CD4-positive, alpha-beta T cell treated with Interleukin-10 for 1 hour (primary cell): ENCODE measurements around the gene FOXC1.

Source experiments
- DNase-seq: peaks from one replicate; pipeline ENCODE4 v3.0.0-alpha.2; 2020

FOXC1 gene

DNA sequence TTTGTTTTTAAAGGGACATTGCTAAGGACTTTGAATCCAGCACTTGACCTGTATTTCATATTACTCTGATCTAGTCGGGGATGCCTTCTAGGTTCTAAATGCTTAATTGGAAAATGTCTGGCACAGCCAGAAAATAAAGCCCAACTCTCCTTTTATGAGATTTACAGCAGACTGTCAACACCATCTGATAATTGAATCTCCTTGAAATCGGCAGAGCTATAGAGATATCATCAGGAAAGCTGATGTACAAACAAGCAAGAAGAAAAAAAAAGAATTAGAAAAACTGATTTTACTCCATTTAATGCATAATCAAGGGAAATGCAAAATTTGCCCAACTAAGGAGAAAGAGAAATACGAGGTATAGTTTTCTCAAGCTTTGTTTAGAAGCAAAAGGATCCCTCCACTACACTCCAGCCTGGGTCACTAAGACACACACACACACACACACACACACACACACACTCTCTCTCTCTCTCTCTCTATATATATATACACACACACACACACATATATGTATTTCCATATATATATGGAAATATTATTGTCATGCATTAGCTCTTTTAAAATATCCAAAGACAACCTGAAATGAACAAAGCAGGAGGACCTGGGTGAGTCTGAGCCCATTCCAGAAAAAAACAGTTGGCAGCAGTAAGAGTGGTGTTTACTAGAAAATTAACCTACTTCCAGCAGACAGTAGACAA is 9.5 kb upstream of the FOXC1 start:
- DNase-seq, result no peak

DNA sequence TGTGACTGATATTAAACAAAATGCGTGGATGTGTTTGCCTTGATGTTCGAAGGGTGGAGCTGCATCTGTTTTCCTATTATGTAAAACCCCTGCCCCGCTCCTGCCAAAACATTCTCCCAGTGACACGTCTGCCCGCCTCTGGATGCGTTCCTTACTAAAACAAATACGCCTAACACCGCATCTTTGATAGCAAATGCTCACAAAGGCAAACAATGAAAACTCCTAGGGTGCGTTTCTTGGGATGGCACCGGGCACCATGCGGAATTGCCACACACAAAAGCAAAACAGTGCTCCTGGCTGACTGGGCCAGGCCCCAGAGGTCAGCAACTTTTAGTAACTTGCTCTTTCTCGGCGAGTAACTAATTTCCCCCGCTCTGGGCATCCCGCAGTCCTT is 9.0 kb upstream of the FOXC1 start:
- no peak for DNase-seq

- no peak for DNase-seq
Observed at GRCh38 chr6:1601158-1602048, 8.3 kb upstream of the FOXC1 start.

DNA sequence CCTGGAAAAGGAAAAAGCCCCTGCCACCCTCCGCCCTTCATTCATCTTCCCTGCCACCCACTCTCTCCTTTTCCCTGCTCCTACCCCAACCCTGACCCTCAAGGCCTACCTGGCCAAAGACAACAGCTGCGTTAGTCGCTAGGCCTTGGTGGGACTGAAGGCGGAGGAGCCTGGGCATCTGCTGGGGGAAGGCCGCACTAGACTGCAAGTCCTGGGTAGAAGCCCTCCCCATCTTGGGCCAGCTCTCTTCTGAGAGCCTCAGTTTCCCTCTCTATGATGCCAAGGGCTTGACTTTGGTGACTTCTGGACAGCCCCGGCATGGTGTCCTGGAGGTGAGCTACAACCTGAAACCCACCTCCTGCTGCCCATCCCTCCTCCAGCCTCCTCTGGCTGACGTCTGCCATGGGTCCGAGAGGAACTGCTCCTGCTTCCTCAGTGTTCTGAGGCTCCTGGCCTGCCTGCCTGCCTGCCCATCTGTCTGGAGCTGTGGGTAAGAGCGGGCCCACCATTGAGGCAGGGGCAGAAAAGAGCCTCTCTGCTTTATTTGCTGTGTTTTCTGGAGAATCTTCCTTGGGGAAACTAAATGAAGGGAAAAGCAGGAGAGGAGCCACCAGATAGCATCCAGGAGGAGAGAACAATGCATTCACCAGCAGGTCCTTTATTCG is 7.5 kb upstream of the FOXC1 start:
- no peak for DNase-seq

GRCh38 chr6:1603708-1604107 is 6.0 kb upstream of the FOXC1 start:
- no peak for DNase-seq

- DNase-seq, result peak; percentile 60
Observed at GRCh38 chr6:1604158-1605003, 5.3 kb upstream of the FOXC1 start.

- DNase-seq, result no peak
Observed at GRCh38 chr6:1605004-1605892, 4.5 kb upstream of the FOXC1 start.

GRCh38 chr6:1605893-1606779 is 3.6 kb upstream of the FOXC1 start:
- DNase-seq, result no peak

GRCh38 chr6:1606780-1607515 is 2.8 kb upstream of the FOXC1 start:
- no peak for DNase-seq

GRCh38 chr6:1607516-1608221 is 2.0 kb upstream of the FOXC1 start:
- no peak for DNase-seq

DNA sequence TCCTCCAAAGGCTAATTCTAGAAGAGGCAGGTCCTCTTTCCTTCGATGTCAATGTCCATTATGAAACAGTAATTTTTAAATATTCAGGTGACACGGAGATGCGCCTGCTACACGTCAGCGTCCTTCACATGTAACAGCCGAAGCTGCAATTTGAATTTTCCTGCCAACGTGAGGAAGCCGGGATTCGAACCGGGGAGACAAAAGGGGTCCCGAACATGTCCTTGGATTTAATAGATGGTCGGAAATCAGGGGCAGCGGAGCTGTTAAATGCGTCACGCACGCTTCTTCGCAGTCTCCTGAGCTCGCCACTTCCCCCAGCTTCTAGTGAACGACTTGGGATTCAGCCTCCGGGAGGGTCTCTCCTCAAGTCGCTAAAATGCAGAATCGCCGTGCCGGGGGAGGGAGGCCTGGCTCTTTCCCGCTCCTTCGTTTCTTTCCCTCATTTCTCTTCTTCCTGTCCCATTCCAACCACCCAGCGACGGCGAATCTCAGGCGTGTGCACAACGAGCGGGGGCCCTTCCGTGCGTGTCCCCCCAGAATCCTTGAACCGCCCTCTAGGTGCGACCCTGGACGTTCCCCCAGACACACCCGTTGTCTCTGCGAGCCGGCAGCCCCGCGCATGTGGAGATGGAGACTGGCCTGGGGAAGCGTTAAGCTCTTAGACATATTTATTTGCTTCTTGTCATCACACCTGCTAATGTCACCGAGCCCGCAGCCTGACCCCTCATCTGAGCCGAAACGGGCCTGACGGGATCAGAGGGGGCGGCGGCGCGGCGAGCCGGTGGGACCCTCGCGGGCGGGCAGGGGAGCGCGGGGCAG is 1.3 kb upstream of the FOXC1 start:
- DNase-seq, result no peak

DNA sequence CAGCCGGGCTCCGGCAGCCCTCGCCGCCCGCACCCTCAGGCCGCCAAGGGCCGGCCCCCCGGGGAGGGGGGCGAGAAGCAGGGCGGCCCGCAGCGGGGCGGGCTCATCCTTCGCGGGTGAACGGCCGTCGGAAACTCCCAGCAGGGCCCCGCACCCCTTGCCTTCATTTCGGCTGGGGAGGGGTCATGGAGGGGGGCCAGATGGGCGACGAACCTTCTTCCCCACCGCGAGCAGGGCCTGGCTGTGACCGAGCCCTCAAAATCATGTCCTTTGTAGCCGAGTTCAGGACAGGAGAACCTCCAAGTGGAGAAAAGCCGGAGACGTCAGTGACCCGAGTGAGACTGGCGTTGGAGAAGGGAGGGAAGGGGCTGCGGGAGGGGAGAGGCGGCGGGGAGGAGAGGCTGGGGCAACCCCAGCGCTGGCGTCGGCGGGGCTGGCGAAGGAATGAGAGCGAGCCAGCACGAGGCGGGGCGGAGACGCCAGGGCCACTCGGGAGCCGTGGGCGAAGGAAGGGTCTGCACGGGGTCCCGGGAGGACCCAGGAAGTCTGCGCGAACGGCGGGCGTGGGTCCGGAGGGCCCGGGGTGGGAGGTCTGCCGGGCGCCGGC is 571 bp upstream of the FOXC1 start:
- no peak for DNase-seq

GRCh38 chr6:1610497-1611321 is 994 bp downstream of the FOXC1 start:
- no peak for DNase-seq

DNA sequence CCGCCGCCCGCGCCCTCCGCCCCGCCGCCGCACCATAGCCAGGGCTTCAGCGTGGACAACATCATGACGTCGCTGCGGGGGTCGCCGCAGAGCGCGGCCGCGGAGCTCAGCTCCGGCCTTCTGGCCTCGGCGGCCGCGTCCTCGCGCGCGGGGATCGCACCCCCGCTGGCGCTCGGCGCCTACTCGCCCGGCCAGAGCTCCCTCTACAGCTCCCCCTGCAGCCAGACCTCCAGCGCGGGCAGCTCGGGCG is 1.5 kb downstream of the FOXC1 start:
- DNase-seq, result no peak

DNA sequence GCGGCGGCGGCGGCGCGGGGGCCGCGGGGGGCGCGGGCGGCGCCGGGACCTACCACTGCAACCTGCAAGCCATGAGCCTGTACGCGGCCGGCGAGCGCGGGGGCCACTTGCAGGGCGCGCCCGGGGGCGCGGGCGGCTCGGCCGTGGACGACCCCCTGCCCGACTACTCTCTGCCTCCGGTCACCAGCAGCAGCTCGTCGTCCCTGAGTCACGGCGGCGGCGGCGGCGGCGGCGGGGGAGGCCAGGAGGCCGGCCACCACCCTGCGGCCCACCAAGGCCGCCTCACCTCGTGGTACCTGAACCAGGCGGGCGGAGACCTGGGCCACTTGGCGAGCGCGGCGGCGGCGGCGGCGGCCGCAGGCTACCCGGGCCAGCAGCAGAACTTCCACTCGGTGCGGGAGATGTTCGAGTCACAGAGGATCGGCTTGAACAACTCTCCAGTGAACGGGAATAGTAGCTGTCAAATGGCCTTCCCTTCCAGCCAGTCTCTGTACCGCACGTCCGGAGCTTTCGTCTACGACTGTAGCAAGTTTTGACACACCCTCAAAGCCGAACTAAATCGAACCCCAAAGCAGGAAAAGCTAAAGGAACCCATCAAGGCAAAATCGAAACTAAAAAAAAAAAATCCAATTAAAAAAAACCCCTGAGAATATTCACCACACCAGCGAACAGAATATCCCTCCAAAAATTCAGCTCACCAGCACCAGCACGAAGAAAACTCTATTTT is 2.0 kb downstream of the FOXC1 start:
- DNase-seq, result no peak

- no peak for DNase-seq
Observed at GRCh38 chr6:1612299-1612973, 2.7 kb downstream of the FOXC1 start.
